HT-29 (cell line): ENCODE results near the gene SCN10A. TPM values are rescaled to one million over a fixed set of nuclear protein-coding genes. Genes with fewer than 3 reads are reported as not detected.
A peak's percentile ranks its signal among the peaks of the same experiment; 100 is the strongest.

Source experiments
- DNase-seq: peaks from one replicate; pipeline ENCODE4 v3.0.0-alpha.2; 2015; ENCODE audit warnings: low spot score
- total RNA-seq: library from RNA; depleted of rRNA; stranded (reverse); fragments of >200 nt; shearing (Covaris generic); gene quantifications from 2 replicates; pipeline ENCODE4 v1.2.3, GENCODE V29; 2014

Gene SCN10A
- total RNA-seq, 1 experiment from 2014 or later, result not detected

- DNase-seq, result no peak
Measured at GRCh38 chr3:38721207-38721772, 94.7 kb downstream of the SCN10A start.

GRCh38 chr3:38720465-38720864 lies 95.6 kb downstream of the SCN10A start:
- DNase-seq, result no peak

- DNase-seq, result no peak
Measured at GRCh38 chr3:38717355-38718240, 98.4 kb downstream of the SCN10A start.

- no peak for DNase-seq
Measured at GRCh38 chr3:38713121-38713520, 102.9 kb downstream of the SCN10A start.

- DNase-seq, result no peak
Measured at GRCh38 chr3:38711321-38711720, 104.7 kb downstream of the SCN10A start.

GRCh38 chr3:38707730-38708129 lies 108.3 kb downstream of the SCN10A start:
- peak; percentile 2 for DNase-seq

- DNase-seq, result no peak
Measured at GRCh38 chr3:38706961-38707360, 109.1 kb downstream of the SCN10A start.

GRCh38 chr3:38702231-38702630 lies 113.8 kb downstream of the SCN10A start:
- DNase-seq, result no peak

GRCh38 chr3:38698760-38699159 lies 117.3 kb downstream of the SCN10A start:
- DNase-seq, result no peak

GRCh38 chr3:38698061-38698460 lies 118.0 kb downstream of the SCN10A start:
- no peak for DNase-seq

GRCh38 chr3:38696034-38696433 lies 120.0 kb downstream of the SCN10A start:
- no peak for DNase-seq

GRCh38 chr3:38690185-38690584 lies 125.8 kb downstream of the SCN10A start:
- DNase-seq, result no peak

- no peak for DNase-seq
Measured at GRCh38 chr3:38689774-38690173, 126.2 kb downstream of the SCN10A start.

GRCh38 chr3:38689346-38689745 lies 126.7 kb downstream of the SCN10A start:
- DNase-seq, result no peak

- DNase-seq, result no peak
Measured at GRCh38 chr3:38687321-38687720, 128.7 kb downstream of the SCN10A start.

- DNase-seq, result no peak
Measured at GRCh38 chr3:38684546-38684945, 131.5 kb downstream of the SCN10A start.

GRCh38 chr3:38669668-38670067 lies 146.3 kb downstream of the SCN10A start:
- no peak for DNase-seq

- DNase-seq, result peak; percentile 16
Measured at GRCh38 chr3:38662544-38662943, 153.5 kb downstream of the SCN10A start.

GRCh38 chr3:38658841-38659240 lies 157.2 kb downstream of the SCN10A start:
- no peak for DNase-seq

- no peak for DNase-seq
Measured at GRCh38 chr3:38657369-38657768, 158.6 kb downstream of the SCN10A start.

GRCh38 chr3:38655708-38656300 lies 160.2 kb downstream of the SCN10A start:
- peak; percentile 8 for DNase-seq

GRCh38 chr3:38653685-38654537 lies 162.1 kb downstream of the SCN10A start:
- no peak for DNase-seq
